Activated CD8-positive, alpha-beta memory T cell treated with anti-CD3 and anti-CD28 coated beads, Interleukin-2, amount 50 U/mL, for 1 hour (primary cell): ENCODE results near the gene PPDPF.

Experiments used
- DNase-seq: peaks from one replicate; pipeline ENCODE4 v3.0.0-alpha.2; 2020; ENCODE audit errors: extremely low read depth

Gene PPDPF

GRCh38 chr20:63520934-63521601 is 503 bp downstream of the PPDPF start:
- DNase-seq = no peak

GRCh38 chr20:63521602-63522001 is 1.0 kb downstream of the PPDPF start:
- DNase-seq = no peak

DNA sequence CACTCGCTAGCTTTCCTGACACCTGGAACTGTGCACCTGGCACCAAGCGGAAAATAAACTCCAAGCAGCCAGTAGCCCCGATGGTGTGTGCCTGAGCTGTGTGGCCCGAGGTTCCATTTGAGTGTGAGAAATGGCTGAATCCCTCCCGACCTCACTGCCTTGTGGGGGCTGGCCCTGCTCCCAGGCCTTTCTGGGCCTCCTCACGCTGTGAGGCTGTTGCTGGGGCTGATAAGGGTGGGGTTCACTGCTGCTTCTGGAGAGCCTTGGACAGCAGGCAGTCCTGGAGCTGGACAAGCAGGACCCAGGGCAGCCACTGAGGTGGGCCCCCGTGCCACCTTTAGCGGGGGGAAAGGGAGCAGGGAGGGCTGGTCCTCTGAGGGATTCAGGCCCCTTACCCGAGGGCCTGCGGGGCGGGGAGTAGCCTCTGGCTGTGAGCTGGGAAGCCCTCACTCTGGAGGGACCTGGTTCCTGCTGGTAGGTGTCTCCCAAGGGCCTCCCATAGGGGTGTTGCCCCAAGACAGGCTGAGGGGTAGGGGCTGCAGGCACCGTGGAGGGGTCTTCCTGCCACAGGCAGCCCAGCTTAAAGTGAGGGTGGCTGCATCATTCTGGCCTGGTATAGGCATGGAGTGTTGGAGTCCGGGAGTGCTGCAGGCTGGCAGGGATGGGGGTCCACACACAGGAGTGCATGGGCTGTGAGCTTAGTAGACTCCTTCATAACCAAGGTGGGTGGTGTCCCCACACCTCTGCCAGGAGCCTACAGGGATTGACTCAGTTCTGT is 1.7 kb downstream of the PPDPF start:
- no peak for DNase-seq

- no peak for DNase-seq
These were observed 2.5 kb downstream of the PPDPF start for GRCh38 chr20:63522981-63523611.

DNA sequence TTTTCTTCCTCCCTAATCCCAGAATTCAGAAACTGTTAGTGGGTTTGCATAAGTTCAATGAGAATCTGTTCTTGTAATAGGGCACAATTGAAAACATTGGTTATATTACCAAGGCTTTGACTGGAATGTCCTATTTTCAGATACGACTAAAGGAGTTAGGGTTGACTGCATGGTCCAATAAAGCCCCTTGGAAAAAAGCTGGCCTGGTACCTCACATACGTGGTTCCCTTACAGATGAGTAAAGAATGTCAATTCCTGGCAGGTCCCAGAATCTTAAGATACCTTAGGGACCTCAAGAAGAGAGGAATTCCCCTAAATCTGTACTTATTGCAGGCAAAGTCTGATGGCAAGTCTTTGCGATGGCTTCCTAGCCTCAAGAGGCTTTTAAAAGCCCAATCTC is 4.6 kb downstream of the PPDPF start:
- DNase-seq = no peak

DNA sequence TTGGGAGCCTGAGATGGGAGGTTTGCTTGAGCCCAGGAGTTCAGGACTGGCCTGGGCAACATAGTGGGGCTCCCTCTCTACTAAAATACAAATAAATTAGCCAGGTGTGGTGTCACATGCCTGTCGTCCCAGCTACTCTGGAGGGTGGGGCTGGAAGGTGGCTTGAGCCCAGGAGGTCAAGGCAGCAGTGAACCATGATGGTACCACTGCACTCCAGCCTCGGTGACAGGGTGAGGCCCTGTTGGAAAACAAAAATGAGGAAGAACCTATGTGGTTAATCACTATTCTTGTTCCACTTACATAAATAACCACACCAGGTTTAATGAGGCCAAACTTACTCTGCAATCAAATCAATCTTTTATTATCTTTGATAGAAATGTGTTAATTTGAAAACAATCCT is 5.4 kb downstream of the PPDPF start:
- no peak for DNase-seq

DNA sequence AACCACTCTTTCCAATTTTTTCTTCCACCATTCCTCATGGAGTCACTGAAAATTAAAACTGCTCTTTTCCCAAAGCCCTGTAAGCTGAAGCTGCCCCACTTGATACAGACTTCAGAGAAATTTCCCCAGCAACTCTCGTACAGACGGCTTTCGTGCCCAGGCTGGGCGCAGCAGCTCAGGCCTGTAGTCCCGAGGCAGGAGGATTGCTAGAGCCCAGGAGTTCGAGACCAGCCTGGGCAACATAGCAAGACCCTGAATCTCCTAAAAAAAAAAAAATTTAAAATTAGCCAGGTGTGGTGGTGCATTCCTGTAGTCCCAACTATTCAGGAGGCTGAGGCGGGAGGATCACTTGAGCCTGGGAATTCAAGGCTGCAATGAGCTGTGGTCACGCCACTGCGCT is 6.6 kb downstream of the PPDPF start:
- DNase-seq = no peak

DNA sequence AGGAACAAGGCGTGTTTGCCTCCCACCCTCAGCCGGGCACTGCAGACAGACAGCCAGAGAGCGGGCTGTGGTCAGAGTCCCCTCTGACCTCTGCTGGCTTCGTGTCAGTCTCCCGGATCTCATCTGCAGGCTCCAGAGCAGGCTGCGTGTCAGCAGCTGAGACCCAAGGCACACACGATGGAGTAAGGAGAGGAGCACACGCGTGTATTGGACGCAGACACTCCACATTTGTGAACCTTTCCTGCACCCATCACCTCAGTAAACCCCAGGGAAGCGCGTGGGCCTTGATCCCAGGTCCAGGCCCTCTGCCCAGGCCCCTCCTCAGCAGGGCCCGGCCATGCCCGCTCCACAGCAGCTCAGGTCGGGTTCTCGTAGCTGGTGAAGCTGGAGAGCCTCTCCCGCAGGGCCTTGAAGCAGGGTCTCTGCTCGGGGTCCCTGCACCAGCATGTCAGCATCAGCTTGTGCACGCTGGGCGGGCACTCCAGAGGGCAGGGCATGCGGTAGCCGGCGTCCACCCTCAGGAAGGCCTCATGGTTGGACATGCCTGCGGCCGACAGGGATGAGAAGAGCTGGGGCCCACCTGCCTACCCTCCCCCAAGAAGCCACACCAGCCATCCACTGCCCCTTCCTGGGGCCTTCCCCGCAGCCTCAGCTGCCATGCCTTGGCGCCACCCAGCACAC is 8.8 kb downstream of the PPDPF start:
- no peak for DNase-seq

DNA sequence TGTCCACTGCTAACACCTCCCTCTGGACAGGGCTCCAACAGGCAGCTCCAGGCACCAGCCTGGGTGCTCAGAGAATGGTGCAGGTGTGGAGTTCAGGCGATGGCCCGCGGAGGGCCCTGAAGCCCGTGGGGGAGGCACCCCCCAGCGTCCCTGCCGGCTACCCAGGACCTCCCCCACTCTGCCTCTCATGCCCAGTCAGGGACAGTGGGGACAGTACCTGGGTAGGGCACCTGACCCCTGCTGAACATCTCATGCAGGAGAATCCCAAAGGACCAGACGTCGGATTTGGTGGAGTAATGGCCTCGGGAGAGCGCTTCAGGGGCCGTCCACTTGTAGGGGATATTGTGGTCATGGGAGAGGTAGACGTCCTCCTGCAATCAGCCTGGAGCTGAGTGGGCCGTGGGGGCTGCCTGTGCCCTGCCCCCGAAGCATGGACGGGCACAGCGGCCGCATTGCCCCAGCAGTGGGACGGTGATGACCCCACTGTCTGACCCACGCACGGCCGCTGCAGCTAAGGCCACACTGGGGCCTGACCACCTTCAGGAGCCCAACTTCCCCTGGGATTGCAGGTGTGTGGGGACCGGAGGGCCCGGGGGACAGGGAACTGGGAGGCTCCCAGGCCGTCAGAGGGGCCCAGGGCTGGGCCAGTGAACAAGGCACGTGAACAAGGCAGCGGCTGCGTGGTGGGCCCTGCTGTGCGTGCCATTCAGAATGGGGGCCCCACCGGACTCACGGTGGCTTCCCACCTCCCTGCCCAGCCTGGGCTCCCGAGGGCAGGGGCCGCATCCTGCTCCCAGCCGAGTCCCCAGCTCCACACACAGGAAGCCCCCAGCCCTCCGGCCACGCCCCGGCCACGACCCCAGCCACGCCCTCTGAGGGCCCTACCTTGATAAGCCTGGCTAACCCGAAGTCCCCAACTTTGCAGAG is 9.6 kb downstream of the PPDPF start:
- no peak for DNase-seq

DNA sequence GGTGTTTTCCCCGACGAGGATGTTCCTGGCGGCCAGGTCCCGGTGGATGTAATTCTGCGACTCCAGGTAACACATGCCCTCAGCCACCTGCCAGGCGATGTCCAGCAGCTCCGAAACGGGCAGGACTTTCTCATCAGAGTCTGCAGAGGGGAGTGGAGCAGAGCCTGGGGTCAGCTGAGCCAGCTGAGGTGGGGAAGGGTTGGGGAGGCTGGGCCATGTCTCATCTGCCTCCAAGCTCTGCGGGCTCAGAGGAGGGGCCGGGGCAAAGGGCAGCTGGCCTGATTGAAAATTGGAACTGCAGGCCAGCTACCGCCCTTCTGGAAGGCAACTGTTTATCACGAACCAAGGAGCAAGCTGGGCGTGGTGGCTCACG is 10.2 kb downstream of the PPDPF start:
- DNase-seq = no peak

GRCh38 chr20:63531686-63532448 is 11.3 kb downstream of the PPDPF start:
- DNase-seq = no peak

- DNase-seq = no peak
These were observed 11.9 kb downstream of the PPDPF start for GRCh38 chr20:63532449-63532971.

- DNase-seq = no peak
These were observed 12.8 kb downstream of the PPDPF start for GRCh38 chr20:63533388-63533787.

- no peak for DNase-seq
These were observed 13.4 kb downstream of the PPDPF start for GRCh38 chr20:63533871-63534393.

DNA sequence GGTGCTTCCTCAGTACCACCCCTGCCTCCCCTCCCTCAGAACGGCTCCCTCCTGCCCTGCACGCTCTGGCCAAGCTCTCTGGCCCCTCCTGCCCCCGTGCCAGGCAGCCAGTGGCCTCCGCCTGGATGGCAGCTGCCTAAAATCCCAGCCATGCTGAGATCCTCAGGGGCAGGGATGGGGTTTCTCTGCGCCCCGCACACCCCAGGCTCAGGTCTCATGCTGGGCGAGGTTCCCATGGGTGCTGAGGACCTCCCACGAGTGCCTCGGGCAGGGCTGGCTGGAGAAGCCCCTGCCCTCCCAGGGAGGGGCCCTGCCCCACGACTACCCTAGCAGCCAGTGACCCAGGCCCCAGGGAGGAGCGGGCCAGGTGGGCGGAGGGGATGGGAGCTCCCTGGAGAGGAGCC is 13.9 kb downstream of the PPDPF start:
- DNase-seq = no peak

DNA sequence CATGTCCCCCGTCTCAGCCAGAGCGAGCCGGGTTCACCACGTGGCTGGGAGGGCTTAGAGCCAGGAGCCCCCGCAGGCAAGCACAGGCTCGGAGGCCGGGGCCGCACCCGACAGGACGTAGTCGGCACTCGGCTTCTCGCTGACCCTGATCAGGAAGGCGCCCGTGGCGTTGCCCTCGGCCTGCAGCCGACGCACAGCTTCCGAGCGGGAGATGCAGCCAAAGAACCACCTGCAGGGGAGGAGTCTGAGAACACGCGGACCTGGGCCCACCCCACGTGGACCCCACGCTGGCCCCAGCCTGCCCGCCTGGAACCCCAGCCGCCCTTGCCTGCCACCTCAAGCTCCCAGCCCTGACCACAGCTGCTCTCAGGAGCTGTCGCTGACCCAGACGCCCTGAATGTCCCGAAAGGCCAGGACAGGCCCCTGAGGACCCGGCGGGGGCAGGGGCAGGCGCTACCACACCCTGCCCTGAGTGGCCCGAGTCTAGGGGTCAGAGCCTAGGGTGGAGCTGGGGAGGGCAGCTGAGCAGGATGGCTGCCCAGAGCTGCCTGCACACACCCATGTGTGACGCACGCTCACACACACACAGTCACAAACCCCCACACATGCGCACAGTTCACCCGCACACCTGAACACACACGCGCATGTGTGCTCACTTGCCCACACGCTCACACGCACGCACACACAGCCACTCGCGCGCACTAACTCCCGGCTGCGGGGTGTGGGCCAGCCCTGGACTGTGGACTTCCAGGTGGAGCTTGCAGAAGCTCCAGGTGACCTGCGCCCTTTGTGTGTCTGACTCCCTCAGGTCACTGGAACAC is 14.5 kb downstream of the PPDPF start:
- no peak for DNase-seq

DNA sequence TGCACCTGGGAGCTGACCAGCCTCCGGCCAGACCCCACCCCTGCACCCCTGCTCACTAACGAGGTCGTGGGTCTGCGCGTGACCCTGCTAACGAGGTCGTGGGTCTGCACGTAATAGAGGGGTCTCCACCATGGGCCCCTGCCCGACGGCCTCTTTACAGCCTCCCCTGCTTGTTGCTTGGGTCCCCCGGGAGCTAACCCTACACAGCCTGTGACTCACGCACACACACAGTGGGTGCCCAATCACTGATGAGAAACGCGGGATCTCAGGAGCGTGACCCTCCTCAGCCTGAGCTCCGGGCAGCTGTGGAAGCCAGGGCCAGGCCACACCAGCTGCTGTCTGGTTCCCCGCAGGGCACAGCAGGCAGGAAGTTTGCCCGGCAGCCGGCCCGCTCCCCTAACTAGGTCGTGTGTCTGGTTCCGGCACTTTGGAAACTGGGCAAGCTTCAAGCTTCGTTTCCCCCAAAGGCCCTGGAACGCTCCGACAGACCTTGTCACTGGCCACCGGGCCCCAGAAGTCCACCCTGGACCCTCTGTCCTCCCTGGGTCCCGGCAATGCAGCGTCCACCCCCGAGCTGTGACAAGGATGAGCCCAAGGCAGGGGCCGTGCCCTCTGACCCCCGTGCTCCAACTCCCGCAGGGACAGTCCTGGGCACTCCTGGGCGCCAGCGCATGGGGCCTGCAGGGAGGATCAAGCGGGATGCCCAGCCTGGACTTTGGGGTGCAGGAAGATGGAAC is 15.8 kb downstream of the PPDPF start:
- no peak for DNase-seq

DNA sequence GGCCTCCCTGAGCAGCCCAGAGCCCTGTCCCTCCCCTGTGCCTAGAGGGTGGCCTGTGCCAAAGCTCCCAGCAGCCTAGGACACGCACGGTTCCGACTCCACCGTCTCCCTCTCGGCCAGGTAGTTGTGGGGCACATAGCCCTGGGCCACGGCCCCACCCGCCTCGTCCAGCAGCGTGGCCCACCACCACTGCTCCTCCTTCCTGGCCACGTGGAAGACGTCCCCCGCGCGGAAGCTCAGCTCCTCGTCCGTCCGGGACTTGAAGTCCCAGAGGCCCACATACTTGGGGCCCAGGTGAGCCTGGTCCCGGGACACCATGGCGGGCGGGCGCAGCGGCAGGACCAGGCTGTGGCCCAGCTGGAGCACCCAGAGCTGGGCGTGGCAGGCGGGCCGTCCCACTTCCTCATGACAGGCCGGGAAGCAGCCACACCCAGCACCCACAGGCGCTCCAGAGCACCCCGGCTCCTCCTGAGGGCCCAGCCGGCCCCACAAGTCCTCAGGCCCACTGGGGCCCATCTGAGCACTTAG is 16.5 kb downstream of the PPDPF start, which contains the start of gene PTK6:
TSS of gene PTK6 (minus strand) at position 380 of the 528 bp plus-strand sequence. CDS start at position 318, 62 bp downstream.
- no peak for DNase-seq
